ENCODE results near the gene TMEM63A.

DNA sequence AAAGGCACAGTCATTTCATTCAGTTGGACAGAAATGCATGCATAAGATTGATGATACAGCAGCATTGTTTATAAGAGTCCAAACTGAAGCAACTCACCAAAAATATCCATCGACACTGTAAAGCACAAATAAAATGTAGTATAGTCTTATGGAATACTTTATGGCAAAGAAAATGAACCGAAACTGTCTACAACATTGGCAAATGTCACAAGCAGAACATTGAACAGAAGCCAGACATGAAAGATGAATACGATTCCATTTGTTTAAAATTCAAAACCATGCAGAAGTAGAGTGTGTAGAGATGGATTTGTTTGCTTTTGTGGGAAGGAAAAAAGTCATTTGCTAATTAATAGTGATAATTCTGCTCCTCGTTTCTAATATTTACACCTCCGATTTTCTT is 14.3 kb upstream of the TMEM63A start:
- TF ChIP-seq, protein P1, sequence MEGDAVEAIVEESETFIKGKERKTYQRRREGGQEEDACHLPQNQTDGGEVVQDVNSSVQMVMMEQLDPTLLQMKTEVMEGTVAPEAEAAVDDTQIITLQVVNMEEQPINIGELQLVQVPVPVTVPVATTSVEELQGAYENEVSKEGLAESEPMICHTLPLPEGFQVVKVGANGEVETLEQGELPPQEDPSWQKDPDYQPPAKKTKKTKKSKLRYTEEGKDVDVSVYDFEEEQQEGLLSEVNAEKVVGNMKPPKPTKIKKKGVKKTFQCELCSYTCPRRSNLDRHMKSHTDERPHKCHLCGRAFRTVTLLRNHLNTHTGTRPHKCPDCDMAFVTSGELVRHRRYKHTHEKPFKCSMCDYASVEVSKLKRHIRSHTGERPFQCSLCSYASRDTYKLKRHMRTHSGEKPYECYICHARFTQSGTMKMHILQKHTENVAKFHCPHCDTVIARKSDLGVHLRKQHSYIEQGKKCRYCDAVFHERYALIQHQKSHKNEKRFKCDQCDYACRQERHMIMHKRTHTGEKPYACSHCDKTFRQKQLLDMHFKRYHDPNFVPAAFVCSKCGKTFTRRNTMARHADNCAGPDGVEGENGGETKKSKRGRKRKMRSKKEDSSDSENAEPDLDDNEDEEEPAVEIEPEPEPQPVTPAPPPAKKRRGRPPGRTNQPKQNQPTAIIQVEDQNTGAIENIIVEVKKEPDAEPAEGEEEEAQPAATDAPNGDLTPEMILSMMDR (IDR thresholded peaks at IDR 0.05; ENCODE audit: extremely low read depth in 1 of 2, insufficient read depth in 1 of 2, low read depth in 1 of 2, low read length in 2 of 2) = no peak
- TF ChIP-seq GATA2 (IDR thresholded peaks at IDR 0.05; ENCODE audit: insufficient read depth, insufficient read length, low read depth, low read length) = no peak
- TF ChIP-seq EZH2 (IDR thresholded peaks at IDR 0.05; ENCODE audit: borderline replicate concordance, low read depth, low read length, severe bottlenecking) = no peak
- TF ChIP-seq MAX (IDR thresholded peaks at IDR 0.05; ENCODE audit: insufficient read depth, insufficient read length) = no peak
- TF ChIP-seq POLR2AphosphoS5 (IDR thresholded peaks at IDR 0.05; ENCODE audit: insufficient read depth, low read depth, low read length) = no peak

Measured in endothelial cell of umbilical vein (primary cell).